A549 (cell line): ENCODE data around the gene TTC7B.

Experiments used
- CHD4 ChIP-seq: fragments of 200-600 bp; sonication (generic); IDR thresholded peaks from 2 replicates; pipeline ENCODE4 v1.6.1; 2016; ENCODE audit warnings: antibody characterized with exemption, mild to moderate bottlenecking, borderline replicate concordance
- HDAC2 ChIP-seq: fragments of 200-600 bp; sonication (generic); IDR thresholded peaks from 2 replicates; pipeline ENCODE4 v1.6.1; 2016
- JUN ChIP-seq, 2 experiments: fragments of >200 bp; sonication (Bioruptor Twin); formaldehyde crosslinking; IDR thresholded peaks; 2 replicates in 1 of 2; 3 replicates in 1 of 2; pipeline ENCODE4 v1.6.1; 2016 to 2017
- JUNB ChIP-seq: fragments of >200 bp; sonication (Bioruptor Twin); formaldehyde crosslinking; IDR thresholded peaks from 2 replicates; pipeline ENCODE4 v1.6.1; 2016
- MAFK ChIP-seq: fragments of 450-650 bp; IDR thresholded peaks from 2 replicates; pipeline ENCODE4 v1.6.1; 2014; ENCODE audit not compliant: partially characterized antibody
- MYC ChIP-seq: IDR thresholded peaks from 2 replicates; pipeline ENCODE4 v1.6.1; 2012; ENCODE audit warnings: mild to moderate bottlenecking, inconsistent platforms, low read length, improper control_type of control experiment, borderline replicate concordance
- NPAS2 ChIP-seq: fragments of 250-450 bp; sonication (Bioruptor Pico); IDR thresholded peaks from 2 replicates; pipeline ENCODE4 v1.8.0; 2022; ENCODE audit warnings: mild to moderate bottlenecking, moderate library complexity, borderline replicate concordance
- POLR2A ChIP-seq: IDR thresholded peaks from 2 replicates; pipeline ENCODE4 v1.6.1; 2012; ENCODE audit warnings: mild to moderate bottlenecking, low read length
- TF ChIP-seq, protein P1 (sequence below): fragments of >200 bp; sonication (Bioruptor Twin); formaldehyde crosslinking; IDR thresholded peaks from 3 replicates; pipeline ENCODE4 v1.5.1; 2016
- TF ChIP-seq, protein P2 (sequence below): IDR thresholded peaks from 2 replicates; pipeline ENCODE4 v1.6.1; 2012; ENCODE audit warnings: low read depth, borderline replicate concordance
- TF ChIP-seq, protein P3 (sequence below): IDR thresholded peaks from 2 replicates; pipeline ENCODE4 v1.6.1; 2012

DNA sequence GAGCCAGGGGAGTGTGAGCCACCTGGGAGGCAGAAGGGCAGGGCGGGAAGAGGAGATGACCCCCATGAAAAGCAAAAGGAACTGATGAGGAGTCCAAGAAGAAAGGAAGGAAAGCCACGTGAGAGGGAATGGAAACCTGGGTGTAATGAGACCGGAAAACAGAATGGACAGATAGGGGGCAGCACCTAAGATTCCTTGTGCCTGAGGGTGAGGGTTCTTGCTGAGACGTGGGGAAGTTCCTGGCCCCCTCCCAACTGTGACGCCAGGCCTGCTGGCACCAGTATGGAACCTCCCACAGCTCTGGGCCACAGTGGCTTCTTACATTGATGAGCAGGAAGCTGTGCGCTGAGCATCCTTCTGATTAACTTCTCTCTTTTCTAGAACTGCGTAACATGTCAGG, 30.8 kb downstream of the TTC7B start:
- TF ChIP-seq, protein P1, sequence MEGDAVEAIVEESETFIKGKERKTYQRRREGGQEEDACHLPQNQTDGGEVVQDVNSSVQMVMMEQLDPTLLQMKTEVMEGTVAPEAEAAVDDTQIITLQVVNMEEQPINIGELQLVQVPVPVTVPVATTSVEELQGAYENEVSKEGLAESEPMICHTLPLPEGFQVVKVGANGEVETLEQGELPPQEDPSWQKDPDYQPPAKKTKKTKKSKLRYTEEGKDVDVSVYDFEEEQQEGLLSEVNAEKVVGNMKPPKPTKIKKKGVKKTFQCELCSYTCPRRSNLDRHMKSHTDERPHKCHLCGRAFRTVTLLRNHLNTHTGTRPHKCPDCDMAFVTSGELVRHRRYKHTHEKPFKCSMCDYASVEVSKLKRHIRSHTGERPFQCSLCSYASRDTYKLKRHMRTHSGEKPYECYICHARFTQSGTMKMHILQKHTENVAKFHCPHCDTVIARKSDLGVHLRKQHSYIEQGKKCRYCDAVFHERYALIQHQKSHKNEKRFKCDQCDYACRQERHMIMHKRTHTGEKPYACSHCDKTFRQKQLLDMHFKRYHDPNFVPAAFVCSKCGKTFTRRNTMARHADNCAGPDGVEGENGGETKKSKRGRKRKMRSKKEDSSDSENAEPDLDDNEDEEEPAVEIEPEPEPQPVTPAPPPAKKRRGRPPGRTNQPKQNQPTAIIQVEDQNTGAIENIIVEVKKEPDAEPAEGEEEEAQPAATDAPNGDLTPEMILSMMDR, result no peak; the same call in 2 of the 3 replicates
- TF ChIP-seq MAFK (no peak), MYC (no peak), HDAC2 (no peak), CHD4 (no peak), NPAS2 (no peak), POLR2A (no peak), JUNB (no peak), JUN (IDR thresholded peaks at IDR 0.05) (no peak)
- TF ChIP-seq, protein P2, sequence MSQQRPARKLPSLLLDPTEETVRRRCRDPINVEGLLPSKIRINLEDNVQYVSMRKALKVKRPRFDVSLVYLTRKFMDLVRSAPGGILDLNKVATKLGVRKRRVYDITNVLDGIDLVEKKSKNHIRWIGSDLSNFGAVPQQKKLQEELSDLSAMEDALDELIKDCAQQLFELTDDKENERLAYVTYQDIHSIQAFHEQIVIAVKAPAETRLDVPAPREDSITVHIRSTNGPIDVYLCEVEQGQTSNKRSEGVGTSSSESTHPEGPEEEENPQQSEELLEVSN, result no peak
- TF ChIP-seq, protein P3, sequence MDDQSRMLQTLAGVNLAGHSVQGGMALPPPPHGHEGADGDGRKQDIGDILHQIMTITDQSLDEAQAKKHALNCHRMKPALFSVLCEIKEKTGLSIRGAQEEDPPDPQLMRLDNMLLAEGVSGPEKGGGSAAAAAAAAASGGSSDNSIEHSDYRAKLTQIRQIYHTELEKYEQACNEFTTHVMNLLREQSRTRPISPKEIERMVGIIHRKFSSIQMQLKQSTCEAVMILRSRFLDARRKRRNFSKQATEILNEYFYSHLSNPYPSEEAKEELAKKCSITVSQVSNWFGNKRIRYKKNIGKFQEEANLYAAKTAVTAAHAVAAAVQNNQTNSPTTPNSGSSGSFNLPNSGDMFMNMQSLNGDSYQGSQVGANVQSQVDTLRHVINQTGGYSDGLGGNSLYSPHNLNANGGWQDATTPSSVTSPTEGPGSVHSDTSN, result no peak
